PC-9 (cell line): ENCODE data around the gene PKIB. TPM values are rescaled to one million over a fixed set of nuclear protein-coding genes. Genes with fewer than 3 reads are reported as not detected.

ENCODE experiments used
- BruUV-seq: library from RNA; stranded (reverse); fragments of 400-500 nt; replicated peaks from 2 replicates; lab custom pipeline; 2021; lab: Mats Ljungman, UMichigan
- CTCF ChIA-PET: fragments of 300-600 bp; sonication (Branson Sonifier 250); formaldehyde crosslinking; loops from one replicate; lab custom pipeline; 2022; ENCODE audit warnings: antibody characterized with exemption; lab: Charles Lee
- POLR2A ChIA-PET: fragments of 300-600 bp; sonication (Branson Sonifier 250); formaldehyde crosslinking; loops from one replicate; lab custom pipeline; 2022; ENCODE audit warnings: antibody characterized with exemption; ENCODE audit not compliant: unreplicated experiment; lab: Charles Lee
- DNase-seq, 2 experiments: peaks; one replicate each; pipeline versions ENCODE4 v3.0.0 to v3.0.0-alpha.2; 2015 to 2022; ENCODE audit warnings: mixed read lengths in 1 of 2
- H2AFZ ChIP-seq: fragments of 200-600 bp; sonication (generic); 2 replicates; pipeline ENCODE4 v1.8.1; 2017; ENCODE audit warnings: antibody characterized with exemption
- H3F3A ChIP-seq: fragments of 200-600 bp; sonication (generic); 2 replicates; pipeline ENCODE4 v1.8.1; 2017; ENCODE audit warnings: antibody characterized with exemption, mild to moderate bottlenecking, low read depth; ENCODE audit not compliant: insufficient read depth
- H3K27ac ChIP-seq: fragments of 200-600 bp; sonication (generic); 2 replicates; pipeline ENCODE4 v1.6.1; 2016; ENCODE audit warnings: mixed run types
- H3K27me3 ChIP-seq: fragments of 200-600 bp; sonication (generic); 2 replicates; pipeline ENCODE4 v1.6.1; 2016; ENCODE audit warnings: low read depth, mixed run types; ENCODE audit not compliant: insufficient read depth
- H3K36me3 ChIP-seq: fragments of 200-600 bp; sonication (generic); 2 replicates; pipeline ENCODE4 v1.6.1; 2016; ENCODE audit warnings: low read depth, mixed run types
- H3K4me1 ChIP-seq: fragments of 200-600 bp; sonication (generic); replicated peaks from 2 replicates; pipeline ENCODE4 v1.6.1; 2016; ENCODE audit warnings: mixed run types; ENCODE audit not compliant: insufficient read depth
- H3K4me2 ChIP-seq: fragments of 200-600 bp; sonication (generic); 2 replicates; pipeline ENCODE4 v1.6.1; 2017; ENCODE audit warnings: mixed run types
- H3K4me3 ChIP-seq: fragments of 200-600 bp; sonication (generic); 2 replicates; pipeline ENCODE4 v1.6.1; 2016; ENCODE audit warnings: mixed run types
- H3K79me2 ChIP-seq: fragments of 200-600 bp; sonication (generic); 2 replicates; pipeline ENCODE4 v1.6.1; 2017; ENCODE audit warnings: low read depth, mixed run types
- H3K9me2 ChIP-seq: fragments of 200-600 bp; sonication (generic); 2 replicates; pipeline ENCODE4 v1.8.1; 2017; ENCODE audit warnings: mild to moderate bottlenecking; ENCODE audit not compliant: insufficient read depth
- H3K9me3 ChIP-seq: fragments of 200-600 bp; sonication (generic); 2 replicates; pipeline ENCODE4 v1.8.1; 2016; ENCODE audit warnings: low read depth; ENCODE audit not compliant: insufficient read depth
- H4K20me1 ChIP-seq: fragments of 200-600 bp; sonication (generic); 2 replicates; pipeline ENCODE4 v1.8.1; 2017; ENCODE audit not compliant: insufficient read depth
- EZH2 ChIP-seq: fragments of 200-600 bp; sonication (generic); IDR thresholded peaks from 2 replicates; pipeline ENCODE4 v1.8.0; 2017; ENCODE audit warnings: antibody characterized with exemption, low read depth
- intact Hi-C: fragments of 100-400 bp; cut with micrococcal nuclease; formaldehyde crosslinking; loops from one replicate; pipeline ENCODE4 v1.10.0; 2022; ENCODE audit not compliant: unreplicated experiment
- total RNA-seq: library from RNA; stranded (reverse); gene quantifications from 2 replicates; pipeline ENCODE4 v1.2.3, GENCODE V29; 2021
- TF ChIP-seq, protein P1 (sequence below): fragments of 200-600 bp; sonication (generic); conservative IDR thresholded peaks from 2 replicates; pipeline ENCODE4 v1.6.1; 2017; ENCODE audit warnings: mixed run types, antibody characterized with exemption, mild to moderate bottlenecking, moderate library complexity

Gene PKIB
- total RNA-seq, 1 experiment from 2014 or later, result 7.0 TPM

GRCh38 chr6:122615409-122615808 lies 5.2 kb downstream of the PKIB start:
- H3K9me2 ChIP-seq, result no peaks in the 10 kb centered on the region
- TF ChIP-seq EZH2, result no peak
- TF ChIP-seq, protein P1, sequence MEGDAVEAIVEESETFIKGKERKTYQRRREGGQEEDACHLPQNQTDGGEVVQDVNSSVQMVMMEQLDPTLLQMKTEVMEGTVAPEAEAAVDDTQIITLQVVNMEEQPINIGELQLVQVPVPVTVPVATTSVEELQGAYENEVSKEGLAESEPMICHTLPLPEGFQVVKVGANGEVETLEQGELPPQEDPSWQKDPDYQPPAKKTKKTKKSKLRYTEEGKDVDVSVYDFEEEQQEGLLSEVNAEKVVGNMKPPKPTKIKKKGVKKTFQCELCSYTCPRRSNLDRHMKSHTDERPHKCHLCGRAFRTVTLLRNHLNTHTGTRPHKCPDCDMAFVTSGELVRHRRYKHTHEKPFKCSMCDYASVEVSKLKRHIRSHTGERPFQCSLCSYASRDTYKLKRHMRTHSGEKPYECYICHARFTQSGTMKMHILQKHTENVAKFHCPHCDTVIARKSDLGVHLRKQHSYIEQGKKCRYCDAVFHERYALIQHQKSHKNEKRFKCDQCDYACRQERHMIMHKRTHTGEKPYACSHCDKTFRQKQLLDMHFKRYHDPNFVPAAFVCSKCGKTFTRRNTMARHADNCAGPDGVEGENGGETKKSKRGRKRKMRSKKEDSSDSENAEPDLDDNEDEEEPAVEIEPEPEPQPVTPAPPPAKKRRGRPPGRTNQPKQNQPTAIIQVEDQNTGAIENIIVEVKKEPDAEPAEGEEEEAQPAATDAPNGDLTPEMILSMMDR, result no peak
- POLR2A ChIA-PET, result no interaction called here
- no peak overlapping the region for H2AFZ ChIP-seq
- CTCF ChIA-PET, result no interaction called here
- H3K79me2 ChIP-seq, result peaks cover 7% of the 10 kb centered on the region; the same call in 1 of the 2 replicates
- intact Hi-C loops, result loop anchor here (10.0 kb wide), 1 partner anchor 121 kb away; no protein-coding TSS in a partner anchor
- no peaks in the 10 kb centered on the region for H3K36me3 ChIP-seq
- H3F3A ChIP-seq, result peaks cover 12% of the 10 kb centered on the region; the same call in 1 of the 2 replicates
- no peak overlapping the region for H3K27ac ChIP-seq
- no peak for DNase-seq
- BruUV-seq, result no TSS peak
- no peak overlapping the region for H3K4me2 ChIP-seq
- H3K9me3 ChIP-seq, result no peaks in the 10 kb centered on the region
- H4K20me1 ChIP-seq, result no peaks in the 10 kb centered on the region
- H3K27me3 ChIP-seq, result no peaks in the 10 kb centered on the region
- peaks cover 19% of the 10 kb centered on the region for H3K4me1 ChIP-seq
- no peak overlapping the region for H3K4me3 ChIP-seq

- DNase-seq, result no peak
- Histone ChIP-seq H3K4me2 (no peak overlapping the region), H3K27ac (no peak overlapping the region), H3K9me3 (no peaks in the 10 kb centered on the region), H3K79me2 (peaks cover 4% of the 10 kb centered on the region; the same call in 1 of the 2 replicates), H3K4me1 (peaks cover 27% of the 10 kb centered on the region), H3F3A (peaks cover 18% of the 10 kb centered on the region), H3K36me3 (no peaks in the 10 kb centered on the region), H3K4me3 (no peak overlapping the region), H2AFZ (no peak overlapping the region), H4K20me1 (no peaks in the 10 kb centered on the region), H3K27me3 (no peaks in the 10 kb centered on the region), H3K9me2 (no peaks in the 10 kb centered on the region)
- ChIA-PET POLR2A (no interaction called here), CTCF (no interaction called here)
- TF ChIP-seq, protein P1, result no peak
- intact Hi-C loops, result loop anchor here (10.0 kb wide), 1 partner anchor 122 kb away; no protein-coding TSS in a partner anchor
- no TSS peak for BruUV-seq
Measured at GRCh38 chr6:122616877-122617276, 6.7 kb downstream of the PKIB start.

DNA sequence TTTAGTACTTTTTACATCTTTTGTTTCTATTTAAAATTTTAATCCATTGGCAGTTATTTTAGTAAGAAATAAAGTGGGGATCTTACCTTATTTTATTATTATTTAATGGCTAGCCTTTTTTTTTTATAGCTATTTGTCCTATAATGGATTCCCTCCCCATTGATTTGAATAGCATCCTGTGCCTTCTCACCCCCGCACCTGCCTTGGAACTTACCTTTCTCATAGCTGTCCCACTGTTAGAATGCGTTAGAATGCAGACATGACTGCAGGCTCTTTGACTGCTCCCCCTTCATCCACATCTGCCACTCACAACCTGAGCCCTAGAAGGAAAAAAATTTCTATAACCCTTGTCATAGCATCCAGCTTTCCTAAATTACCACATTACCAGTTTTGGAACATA lies 9.1 kb downstream of the PKIB start:
- peaks cover 5% of the 10 kb centered on the region for H3K79me2 ChIP-seq
- H3K4me2 ChIP-seq, result no peak overlapping the region
- no peaks in the 10 kb centered on the region for H4K20me1 ChIP-seq
- DNase-seq, result no peak
- no peak for TF ChIP-seq EZH2
- TF ChIP-seq, protein P1, result no peak
- H3F3A ChIP-seq, result peaks cover 21% of the 10 kb centered on the region
- no TSS peak for BruUV-seq
- no peaks in the 10 kb centered on the region for H3K36me3 ChIP-seq
- no peak overlapping the region for H3K27ac ChIP-seq
- no peaks in the 10 kb centered on the region for H3K27me3 ChIP-seq
- POLR2A ChIA-PET, result no interaction called here
- H2AFZ ChIP-seq, result no peak overlapping the region
- CTCF ChIA-PET, result no interaction called here
- intact Hi-C loops, result loop anchor here (10.0 kb wide), 1 partner anchor 125 kb away; no protein-coding TSS in a partner anchor
- no peaks in the 10 kb centered on the region for H3K9me2 ChIP-seq
- no peak overlapping the region for H3K4me3 ChIP-seq
- H3K9me3 ChIP-seq, result no peaks in the 10 kb centered on the region
- peaks cover 33% of the 10 kb centered on the region for H3K4me1 ChIP-seq
